ENCODE measurements around the gene FHL3. TPM values are rescaled to one million over a fixed set of nuclear protein-coding genes. Genes with fewer than 3 reads are reported as not detected.

Gene FHL3
- polyA plus RNA-seq, 1 of the 3 experiments (the other 2 are of a cell fraction) = 6.8 TPM

DNA sequence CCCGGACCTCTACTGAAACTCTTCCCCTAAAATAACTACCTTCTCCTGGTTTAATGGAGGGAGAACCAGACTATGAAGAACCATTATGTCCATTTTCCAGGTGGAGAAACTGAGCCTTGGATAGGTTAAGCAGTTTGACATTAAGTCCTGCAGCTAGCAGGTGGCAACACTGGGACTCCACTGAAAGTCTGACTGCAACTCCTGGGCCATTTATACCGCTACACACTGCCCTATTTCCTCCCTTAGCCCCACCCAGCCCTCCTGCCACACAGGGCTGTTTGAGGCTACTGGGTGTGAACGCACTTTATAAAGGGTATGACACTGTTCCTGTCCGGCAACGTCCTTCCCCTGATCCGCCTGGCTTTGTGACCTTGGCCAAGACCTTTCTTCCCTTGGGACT lies 58.0 kb downstream of the FHL3 start:
- ChIA-PET CTCF (interaction anchor here (0.9 to 1.7 kb wide), 5 partner anchors 9 to 42 kb away, joined by 3 to 4 read pairs (median 3); partner anchors contain the start of gene SF3A3), POLR2A (interaction anchor here (1.5 kb wide), 1 partner anchor 139 kb away, joined by 4 read pairs; the partner anchor contains the start of gene YRDC)
- Histone ChIP-seq H4K20me1 (ENCODE audit: insufficient read depth) (no peaks in the 10 kb centered on the region), H3K9me3 (no peaks in the 10 kb centered on the region), H3K27ac (ENCODE audit: low read depth in 2 of 2, low read length in 1 of 2) (peak overlapping the region; percentile 24 to 74; a peak in 2 of 4 replicates), H3K9me2 (no peaks in the 10 kb centered on the region), H3K9ac (peak overlapping the region; percentile 78; the same call in 1 of the 2 replicates), H3K79me2 (ENCODE audit: insufficient read depth) (peaks cover 9% of the 10 kb centered on the region; the same call in 1 of the 2 replicates), H3K4me3 (ENCODE audit: low read depth in 2 of 2, low read length in 1 of 2) (no peak overlapping the region), H3K36me3 (replicated peaks in 1 of 2; ENCODE audit: control insufficient read depth in 1 of 2, insufficient read depth in 2 of 2, low read length in 1 of 2) (no peaks in the 10 kb centered on the region), H2AFZ (ENCODE audit: low read depth) (peak overlapping the region; percentile 94), H3K4me2 (peak overlapping the region; percentile 80), H3K4me1 (ENCODE audit: control insufficient read depth in 1 of 2, insufficient read depth in 2 of 2, low read depth in 1 of 2, low read length in 1 of 2) (peaks cover 0 to 9% of the 10 kb centered on the region in 2 experiments; a peak in 1 of 4 replicates), H3F3A (replicated peaks; ENCODE audit: insufficient read depth) (no peaks in the 10 kb centered on the region), H3K27me3 (ENCODE audit: insufficient read depth) (no peaks in the 10 kb centered on the region)
- 85% methylated on average over 6 of the region's 6 CpGs for WGBS (ENCODE audit: low lambda C conversion rate)
- TF ChIP-seq GATA2 (CRISPR knock-in tag; IDR thresholded peaks at IDR 0.05) (no peak), RXRA (IDR thresholded peaks at IDR 0.05; ENCODE audit: borderline replicate concordance, low read depth) (no peak), RCOR1 (IDR thresholded peaks at IDR 0.05; ENCODE audit: low read length) (no peak), TEAD4 (IDR thresholded peaks at IDR 0.05; ENCODE audit: borderline replicate concordance, insufficient read depth) (no peak), SIN3A (IDR thresholded peaks at IDR 0.05; ENCODE audit: borderline replicate concordance, low read depth, low read length) (no peak), POLR2AphosphoS5 (IDR thresholded peaks at IDR 0.05; ENCODE audit: low read depth, low read length) (no peak), JUND (IDR thresholded peaks at IDR 0.05) (no peak), CHD2 (IDR thresholded peaks at IDR 0.05; ENCODE audit: low read length, partially characterized antibody) (no peak), RAD21 (IDR thresholded peaks at IDR 0.05; ENCODE audit: low read length) (no peak), NFIC (IDR thresholded peaks at IDR 0.05; ENCODE audit: borderline replicate concordance) (no peak), GABPA (IDR thresholded peaks at IDR 0.05; ENCODE audit: low read depth) (no peak), NRF1 (IDR thresholded peaks at IDR 0.05; ENCODE audit: low read depth, low read length) (no peak)
- TF ChIP-seq, protein P1, sequence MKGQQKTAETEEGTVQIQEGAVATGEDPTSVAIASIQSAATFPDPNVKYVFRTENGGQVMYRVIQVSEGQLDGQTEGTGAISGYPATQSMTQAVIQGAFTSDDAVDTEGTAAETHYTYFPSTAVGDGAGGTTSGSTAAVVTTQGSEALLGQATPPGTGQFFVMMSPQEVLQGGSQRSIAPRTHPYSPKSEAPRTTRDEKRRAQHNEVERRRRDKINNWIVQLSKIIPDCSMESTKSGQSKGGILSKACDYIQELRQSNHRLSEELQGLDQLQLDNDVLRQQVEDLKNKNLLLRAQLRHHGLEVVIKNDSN (IDR thresholded peaks at IDR 0.05; ENCODE audit: borderline replicate concordance, low read depth) = no peak
- TF ChIP-seq, protein P2, sequence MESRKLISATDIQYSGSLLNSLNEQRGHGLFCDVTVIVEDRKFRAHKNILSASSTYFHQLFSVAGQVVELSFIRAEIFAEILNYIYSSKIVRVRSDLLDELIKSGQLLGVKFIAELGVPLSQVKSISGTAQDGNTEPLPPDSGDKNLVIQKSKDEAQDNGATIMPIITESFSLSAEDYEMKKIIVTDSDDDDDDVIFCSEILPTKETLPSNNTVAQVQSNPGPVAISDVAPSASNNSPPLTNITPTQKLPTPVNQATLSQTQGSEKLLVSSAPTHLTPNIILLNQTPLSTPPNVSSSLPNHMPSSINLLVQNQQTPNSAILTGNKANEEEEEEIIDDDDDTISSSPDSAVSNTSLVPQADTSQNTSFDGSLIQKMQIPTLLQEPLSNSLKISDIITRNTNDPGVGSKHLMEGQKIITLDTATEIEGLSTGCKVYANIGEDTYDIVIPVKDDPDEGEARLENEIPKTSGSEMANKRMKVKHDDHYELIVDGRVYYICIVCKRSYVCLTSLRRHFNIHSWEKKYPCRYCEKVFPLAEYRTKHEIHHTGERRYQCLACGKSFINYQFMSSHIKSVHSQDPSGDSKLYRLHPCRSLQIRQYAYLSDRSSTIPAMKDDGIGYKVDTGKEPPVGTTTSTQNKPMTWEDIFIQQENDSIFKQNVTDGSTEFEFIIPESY (IDR thresholded peaks at IDR 0.05; ENCODE audit: borderline replicate concordance, low read depth) = no peak
- TF ChIP-seq, protein P3, sequence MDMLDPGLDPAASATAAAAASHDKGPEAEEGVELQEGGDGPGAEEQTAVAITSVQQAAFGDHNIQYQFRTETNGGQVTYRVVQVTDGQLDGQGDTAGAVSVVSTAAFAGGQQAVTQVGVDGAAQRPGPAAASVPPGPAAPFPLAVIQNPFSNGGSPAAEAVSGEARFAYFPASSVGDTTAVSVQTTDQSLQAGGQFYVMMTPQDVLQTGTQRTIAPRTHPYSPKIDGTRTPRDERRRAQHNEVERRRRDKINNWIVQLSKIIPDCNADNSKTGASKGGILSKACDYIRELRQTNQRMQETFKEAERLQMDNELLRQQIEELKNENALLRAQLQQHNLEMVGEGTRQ (IDR thresholded peaks at IDR 0.05; ENCODE audit: borderline replicate concordance, low read depth, low read length) = no peak
- TF ChIP-seq, protein P4, sequence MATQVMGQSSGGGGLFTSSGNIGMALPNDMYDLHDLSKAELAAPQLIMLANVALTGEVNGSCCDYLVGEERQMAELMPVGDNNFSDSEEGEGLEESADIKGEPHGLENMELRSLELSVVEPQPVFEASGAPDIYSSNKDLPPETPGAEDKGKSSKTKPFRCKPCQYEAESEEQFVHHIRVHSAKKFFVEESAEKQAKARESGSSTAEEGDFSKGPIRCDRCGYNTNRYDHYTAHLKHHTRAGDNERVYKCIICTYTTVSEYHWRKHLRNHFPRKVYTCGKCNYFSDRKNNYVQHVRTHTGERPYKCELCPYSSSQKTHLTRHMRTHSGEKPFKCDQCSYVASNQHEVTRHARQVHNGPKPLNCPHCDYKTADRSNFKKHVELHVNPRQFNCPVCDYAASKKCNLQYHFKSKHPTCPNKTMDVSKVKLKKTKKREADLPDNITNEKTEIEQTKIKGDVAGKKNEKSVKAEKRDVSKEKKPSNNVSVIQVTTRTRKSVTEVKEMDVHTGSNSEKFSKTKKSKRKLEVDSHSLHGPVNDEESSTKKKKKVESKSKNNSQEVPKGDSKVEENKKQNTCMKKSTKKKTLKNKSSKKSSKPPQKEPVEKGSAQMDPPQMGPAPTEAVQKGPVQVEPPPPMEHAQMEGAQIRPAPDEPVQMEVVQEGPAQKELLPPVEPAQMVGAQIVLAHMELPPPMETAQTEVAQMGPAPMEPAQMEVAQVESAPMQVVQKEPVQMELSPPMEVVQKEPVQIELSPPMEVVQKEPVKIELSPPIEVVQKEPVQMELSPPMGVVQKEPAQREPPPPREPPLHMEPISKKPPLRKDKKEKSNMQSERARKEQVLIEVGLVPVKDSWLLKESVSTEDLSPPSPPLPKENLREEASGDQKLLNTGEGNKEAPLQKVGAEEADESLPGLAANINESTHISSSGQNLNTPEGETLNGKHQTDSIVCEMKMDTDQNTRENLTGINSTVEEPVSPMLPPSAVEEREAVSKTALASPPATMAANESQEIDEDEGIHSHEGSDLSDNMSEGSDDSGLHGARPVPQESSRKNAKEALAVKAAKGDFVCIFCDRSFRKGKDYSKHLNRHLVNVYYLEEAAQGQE (IDR thresholded peaks at IDR 0.05; ENCODE audit: low read depth, low read length) = no peak
- no peak for DNase-seq

Small RNA genes within 50 kb of the gene (small RNA-seq; reads per million reads assigned to genes)
- gene RF00017 (0 reads per million in 7 experiments), gene RNU6-510P (0 reads per million in 7 experiments)

Other genes starting within 250 kb of the FHL3 start
- gene EPHA10, start 240.4 kb downstream of the FHL3 start, polyA plus RNA-seq (2012; rRNA removed) = 0.05 and 0.06 TPM in 2 replicates
- 2.7 and 3.7 TPM in 2 replicates for gene MANEAL, start 211.7 kb downstream of the FHL3 start, polyA plus RNA-seq (2012; rRNA removed)
- gene C1orf122, start 197.7 kb downstream of the FHL3 start, polyA plus RNA-seq (2012; rRNA removed) = 63.2 and 75.3 TPM in 2 replicates
- 34.2 and 46.1 TPM in 2 replicates for gene YRDC, start 197.3 kb downstream of the FHL3 start, polyA plus RNA-seq (2012; rRNA removed)
- gene MTF1, start 145.9 kb downstream of the FHL3 start, polyA plus RNA-seq (2012; rRNA removed) = 5.0 and 7.4 TPM in 2 replicates
- 10.5 and 12.3 TPM in 2 replicates for gene INPP5B, start 58.5 kb downstream of the FHL3 start, polyA plus RNA-seq (2012; rRNA removed)
- gene SF3A3, start 15.5 kb downstream of the FHL3 start, polyA plus RNA-seq (2012; rRNA removed) = 35.3 and 41.5 TPM in 2 replicates
- gene UTP11, start 7.2 kb upstream of the FHL3 start, polyA plus RNA-seq (2012; rRNA removed) = 26.8 and 27.3 TPM in 2 replicates
- gene POU3F1, start 41.3 kb upstream of the FHL3 start, polyA plus RNA-seq (2012; rRNA removed) = not detected in 2 replicates